Activated gamma-delta T cell treated with anti-CD3 and anti-CD28 coated beads, Interleukin-2, amount 50 U/mL, for 16 hours (primary cell): ENCODE results near the gene NDRG3.
A peak's percentile ranks its signal among the peaks of the same experiment; 100 is the strongest.
"Not testable (repeated sequence)": the region's sequence is repeated elsewhere in the genome, so short reads cannot be mapped to it uniquely, and the experiment has no call there.

ENCODE experiments used
- DNase-seq: peaks from one replicate; pipeline ENCODE4 v3.0.0-alpha.2; 2020; ENCODE audit warnings: low read depth

Gene NDRG3

DNA sequence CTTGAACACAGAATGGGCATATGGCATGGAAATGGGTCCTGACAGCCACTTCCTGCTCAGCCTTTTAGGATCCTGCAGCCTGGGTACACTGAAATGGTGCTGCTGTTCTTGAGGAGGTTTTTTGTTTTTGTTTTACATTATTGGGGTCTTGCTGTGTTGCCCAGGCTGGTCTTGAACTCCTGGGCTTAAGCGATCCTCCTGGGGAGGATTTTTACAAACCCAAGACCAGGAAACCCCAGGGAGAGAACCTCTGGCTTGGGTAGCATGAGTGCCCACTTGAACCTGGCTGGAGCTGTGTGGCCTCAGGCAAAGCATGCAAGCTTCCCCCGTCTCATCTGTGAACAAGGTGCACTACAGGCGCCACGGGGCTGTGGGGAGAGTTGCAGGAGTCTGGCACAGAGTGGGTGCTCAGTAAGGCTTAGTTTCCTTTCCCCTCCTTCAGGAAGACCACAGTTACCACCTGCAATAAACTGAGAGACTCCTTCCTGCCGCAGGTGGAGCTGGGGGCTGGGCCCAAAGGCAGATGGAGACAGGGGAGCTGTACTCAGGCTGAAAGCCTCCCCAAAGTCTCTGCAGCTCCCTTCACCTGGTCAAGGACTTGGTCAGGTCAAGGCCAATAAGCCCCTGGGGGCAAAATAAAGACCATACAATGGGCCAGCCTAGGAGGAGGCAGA is 101.7 kb downstream of the NDRG3 start:
- DNase-seq: peak; percentile 36

DNA sequence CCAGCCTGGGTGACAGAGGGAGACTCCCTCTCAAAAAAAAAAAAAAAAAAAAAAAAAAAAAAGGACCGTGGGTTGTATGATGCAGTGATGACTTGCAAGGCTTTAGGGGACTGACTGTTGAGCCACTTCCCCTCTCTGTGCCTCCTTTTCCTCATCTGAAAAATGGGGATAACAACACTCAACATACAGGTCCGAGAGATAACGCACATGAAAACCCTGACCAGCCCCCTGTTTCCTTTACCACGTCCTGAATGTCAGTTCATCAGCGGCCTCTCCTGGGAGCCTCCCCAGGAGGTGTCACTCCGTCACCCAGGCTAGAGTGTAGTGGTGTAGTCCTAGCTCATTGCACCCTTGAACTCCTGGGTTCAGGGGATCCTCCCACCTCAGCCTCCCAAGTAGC is 103.8 kb downstream of the NDRG3 start:
- no peak for DNase-seq

DNA sequence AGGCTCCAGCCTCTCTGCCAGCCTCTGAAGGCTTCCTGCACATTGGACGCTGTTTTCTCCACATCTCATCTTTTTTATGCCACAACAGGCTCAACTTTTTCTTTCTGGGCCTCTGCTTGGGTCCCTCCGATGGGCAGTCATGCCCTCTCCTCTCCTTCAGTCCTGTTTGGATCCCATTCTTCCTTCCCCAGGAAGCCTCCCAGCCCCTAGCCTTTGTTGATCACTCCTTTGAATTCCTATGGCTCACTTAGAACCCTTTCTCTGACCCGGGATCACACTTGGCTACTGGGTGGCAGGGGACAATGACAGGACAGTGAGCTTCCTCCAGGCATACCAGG is 104.4 kb downstream of the NDRG3 start:
- DNase-seq: no peak

DNA sequence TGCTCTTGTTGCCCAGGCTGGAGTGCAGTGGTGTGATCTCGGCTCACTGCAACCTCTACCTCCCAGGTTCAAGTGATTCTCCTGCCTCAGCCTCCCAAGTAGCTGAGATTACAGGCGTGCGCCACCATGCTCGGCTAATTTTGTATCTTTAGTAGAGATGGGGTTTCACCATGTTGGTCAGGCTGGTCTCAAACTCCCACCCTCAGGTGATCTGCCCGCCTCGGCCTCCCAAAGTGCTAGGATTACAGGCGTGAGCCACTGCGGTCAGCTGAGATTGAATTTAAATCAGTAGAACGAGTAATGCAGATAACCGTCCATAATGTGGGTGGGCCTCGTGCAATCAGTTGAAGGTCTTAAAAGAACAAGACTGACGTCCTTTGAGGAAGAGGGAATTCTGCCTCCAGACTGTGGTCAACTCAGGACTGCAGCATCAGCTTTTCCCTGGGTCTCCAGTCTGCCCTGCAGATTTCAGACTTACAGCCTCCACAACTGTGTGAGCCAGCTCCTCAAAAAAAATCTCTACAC is 107.0 kb downstream of the NDRG3 start:
- DNase-seq: not testable (repeated sequence)

DNA sequence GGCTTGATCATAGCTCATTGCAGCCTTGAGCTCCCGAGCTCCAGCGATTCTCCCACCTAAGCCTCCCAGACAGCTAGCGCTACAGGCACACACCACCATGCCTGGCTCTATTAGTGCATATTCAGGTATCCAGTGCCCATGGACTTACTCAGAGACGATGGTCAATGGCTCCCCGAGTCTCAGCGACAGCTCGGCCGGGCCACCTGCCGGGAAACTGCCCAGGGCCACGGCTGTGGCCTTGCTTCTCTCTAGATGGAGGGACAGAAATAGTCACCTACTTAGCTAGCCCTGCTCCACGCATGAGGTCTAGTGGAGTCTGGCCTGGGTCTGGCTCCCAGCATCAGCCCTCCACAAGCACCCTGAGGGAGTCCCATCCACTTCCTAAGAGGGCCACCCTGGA is 111.5 kb downstream of the NDRG3 start:
- no peak for DNase-seq

DNA sequence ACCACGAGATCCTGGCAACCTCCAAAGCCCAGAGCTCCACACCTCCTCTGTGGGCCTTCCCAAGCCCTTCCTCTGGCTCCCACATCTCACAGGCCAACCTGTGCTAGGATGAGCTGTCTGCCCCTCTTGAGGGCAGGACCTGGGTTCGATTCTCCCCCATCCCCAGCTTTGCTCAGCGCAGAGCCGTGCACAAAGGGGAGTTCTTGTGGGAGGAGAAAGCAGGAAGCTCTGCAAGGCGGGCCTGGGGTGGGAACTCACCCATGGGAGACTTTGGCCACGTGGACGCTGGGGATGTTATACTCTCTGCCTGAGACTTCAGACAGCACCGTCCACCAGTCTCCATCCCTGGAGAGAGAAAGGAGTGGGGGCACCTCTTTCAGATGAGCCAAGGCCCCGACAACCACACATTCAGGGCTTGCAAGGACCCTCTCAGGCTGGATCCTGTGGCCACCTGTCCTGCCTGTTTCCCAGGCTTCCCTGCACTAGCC is 112.6 kb downstream of the NDRG3 start:
- no peak for DNase-seq

DNA sequence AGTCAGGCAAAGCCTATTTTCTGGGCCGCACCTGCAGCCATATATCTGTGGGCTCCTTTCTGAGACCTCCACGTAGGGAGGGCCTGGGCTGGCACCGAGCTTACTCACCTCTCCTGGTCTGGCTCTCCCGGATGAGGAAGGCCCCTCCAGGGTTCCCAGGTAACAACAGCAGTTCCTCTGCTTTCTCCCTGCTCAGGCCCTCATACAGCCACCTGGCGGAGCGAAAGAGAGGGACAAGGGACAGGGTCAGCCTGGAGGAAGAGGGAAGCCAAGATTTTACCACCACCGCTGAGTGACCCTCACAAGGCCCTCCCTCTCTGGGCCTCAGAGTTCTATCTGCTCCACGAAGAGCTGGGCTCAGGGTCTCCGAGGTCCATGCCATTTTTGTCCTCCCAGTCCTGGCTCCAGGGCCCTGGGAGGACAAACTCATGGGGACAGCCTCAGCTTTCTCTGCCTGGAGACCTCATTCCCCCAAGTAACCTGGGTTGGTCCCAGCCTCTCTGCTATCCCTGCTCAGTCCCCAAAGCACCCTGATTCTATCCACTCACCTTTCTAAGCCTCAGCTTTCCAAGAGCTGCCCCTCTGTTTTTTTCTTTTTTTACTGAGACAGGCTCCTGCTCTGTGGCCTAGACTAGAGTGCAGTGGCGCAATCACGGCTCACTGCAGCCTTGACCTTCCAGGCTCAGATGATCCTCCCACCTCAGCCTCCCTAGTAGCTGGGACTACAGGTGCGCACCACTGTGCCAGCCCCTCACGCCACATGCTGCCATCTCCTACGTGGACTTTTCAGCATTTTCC is 113.2 kb downstream of the NDRG3 start:
- no peak for DNase-seq

DNA sequence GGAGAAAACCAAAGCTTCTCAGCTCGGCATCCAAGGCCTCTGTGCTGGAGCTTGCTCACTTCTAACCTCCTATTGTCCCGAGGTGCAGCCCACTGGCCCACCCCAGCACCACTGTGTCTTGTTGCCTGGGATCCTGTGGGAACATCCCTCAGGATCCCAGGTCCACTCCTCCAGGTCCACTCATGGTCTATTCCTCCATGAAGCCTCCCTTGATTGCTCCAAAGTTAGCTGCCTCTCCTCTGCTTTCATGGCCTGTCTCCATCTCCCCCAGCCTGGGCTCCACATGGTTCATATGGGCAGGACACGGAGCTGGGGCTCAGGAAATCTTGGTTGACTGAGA is 113.8 kb downstream of the NDRG3 start:
- DNase-seq: no peak

DNA sequence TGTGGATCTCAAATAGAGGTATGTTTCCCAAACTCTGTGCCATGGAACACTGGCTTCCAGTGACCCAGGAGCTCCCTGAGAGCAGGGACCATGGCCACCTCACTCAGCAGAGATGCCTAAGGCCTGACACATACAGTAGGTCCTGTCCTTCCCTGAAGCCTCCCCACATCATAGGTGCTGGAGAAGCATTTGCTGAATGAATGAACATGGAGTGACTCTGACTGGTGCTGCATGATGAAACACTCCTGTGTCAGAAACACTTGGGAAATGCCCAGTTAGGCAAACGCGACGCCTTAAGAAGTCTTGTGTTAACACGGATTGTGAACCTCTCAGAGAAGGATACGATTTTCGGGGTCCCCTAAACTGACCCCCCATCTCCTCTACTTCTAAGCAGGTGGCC is 114.2 kb downstream of the NDRG3 start:
- no peak for DNase-seq

DNA sequence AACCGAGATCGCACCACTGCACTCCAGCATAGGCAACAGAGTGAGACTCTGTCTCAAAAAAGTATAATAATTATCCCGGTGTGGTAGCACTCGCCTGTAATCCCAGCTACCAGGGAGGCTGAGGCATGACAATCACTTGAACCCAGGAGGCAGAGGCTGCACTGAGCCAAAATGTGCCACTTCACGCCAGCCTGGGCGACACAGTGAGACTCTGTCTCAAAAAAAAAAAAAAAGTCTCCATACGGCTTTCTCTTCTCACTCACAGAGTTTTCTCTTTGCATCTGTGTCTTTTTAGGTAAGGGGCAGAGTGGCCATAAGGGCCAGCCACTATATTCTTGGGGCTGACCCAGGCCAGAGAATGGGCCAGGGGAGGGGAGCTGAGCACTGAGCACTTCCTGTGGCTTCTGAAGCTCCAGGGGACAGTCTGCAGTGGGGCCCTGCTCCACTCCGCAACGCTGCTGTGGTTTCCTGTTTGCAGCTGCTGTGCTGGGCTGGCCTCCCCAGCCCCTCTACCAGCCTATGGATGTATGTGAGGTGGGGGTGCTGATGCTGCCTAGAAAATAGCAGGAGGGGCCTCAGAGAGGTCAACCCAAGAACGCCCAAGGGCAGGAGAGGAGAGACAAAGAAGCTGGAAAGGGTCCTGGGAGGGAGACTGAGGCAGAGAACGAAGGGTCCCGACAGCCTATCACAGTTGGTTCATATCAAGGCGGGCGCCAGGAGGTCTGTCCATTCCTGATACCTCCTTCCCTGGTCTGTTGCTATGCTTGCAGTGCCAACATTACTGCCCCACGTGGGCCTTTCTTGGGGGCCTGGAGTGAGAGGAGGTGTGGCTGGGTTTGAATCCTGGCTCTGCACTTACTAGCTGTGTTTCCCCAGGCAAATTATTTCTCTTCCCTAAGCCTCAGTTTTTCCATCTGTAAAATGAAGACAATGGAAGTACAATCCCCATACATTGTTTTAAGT is 115.9 kb downstream of the NDRG3 start:
- peak; percentile 37 for DNase-seq

DNA sequence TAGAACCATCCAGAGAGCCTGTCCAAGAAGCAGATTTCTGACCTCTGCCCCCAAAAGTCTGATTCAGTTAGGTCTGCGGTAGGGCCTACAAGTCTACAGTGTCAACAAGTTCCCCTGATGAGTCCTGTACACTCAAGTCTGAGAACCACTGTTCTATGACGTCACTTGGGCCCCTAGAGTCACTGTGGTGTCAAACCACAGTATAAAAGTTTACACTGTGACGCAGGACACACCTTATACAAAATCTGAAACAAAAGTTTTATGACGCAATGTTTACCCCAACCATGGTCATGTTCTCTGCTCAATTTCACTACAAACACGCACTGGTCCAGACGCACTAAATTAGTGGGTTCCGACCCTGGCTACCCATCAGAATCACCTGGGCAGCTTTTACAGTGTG is 117.8 kb downstream of the NDRG3 start:
- DNase-seq: peak; percentile 17

DNA sequence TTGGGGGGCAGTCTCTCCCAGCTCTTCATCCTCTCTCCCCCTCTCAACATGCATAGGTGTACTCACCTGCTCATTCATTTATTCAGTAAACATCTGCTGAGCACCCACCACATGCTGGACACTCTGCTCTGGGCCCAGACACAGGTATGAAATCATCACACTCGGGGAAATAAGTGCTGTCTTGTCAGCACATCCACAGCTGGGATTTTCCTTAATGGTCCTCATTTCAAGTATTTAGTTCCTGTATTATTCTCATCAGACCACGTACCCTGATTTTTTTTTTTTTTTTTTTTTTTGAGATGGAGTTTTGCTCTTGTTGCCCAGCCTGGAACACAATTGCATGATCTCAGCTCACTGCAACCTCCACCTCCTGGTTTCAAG is 121.0 kb downstream of the NDRG3 start:
- DNase-seq: no peak

DNA sequence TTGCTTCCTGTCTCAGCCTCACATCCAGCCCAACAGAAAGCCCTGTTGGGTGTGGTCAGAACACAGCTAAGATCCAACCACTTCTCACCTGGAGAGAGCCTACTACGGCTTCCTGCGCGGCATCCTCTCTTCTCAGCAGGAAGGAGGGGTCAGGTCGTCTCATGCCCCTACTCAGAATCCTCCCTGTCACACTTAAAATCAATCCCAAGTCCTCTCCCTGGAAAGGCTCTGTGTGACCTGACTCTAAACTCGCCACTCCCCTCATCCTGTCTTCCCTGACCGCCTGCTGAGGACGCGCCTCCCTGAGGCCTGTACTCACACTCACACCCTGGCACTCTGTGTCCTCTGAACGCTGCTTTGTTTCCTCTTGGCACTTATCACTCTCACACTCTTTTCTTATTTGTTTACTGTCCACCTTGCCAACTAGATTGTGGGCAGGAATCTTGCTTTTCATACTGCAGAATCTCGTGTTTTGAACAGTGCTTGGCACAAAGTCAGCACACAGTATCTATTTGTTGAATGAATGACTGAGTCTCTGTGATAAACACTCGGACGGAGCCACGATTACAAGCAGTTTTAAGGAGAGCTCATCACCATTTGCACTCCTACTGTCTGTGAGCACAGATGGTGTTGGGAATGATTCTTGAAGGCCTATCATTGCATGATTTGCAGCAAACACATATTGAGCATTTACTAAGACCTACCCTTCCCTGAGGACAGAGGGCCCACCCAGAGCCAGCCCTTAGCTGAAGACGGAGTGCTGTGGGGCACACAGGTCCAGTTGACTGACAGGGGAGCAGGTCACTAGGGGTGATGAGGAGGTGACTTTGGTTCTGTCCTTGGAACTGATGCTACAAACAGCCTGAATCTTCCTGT is 121.6 kb downstream of the NDRG3 start:
- DNase-seq: no peak

DNA sequence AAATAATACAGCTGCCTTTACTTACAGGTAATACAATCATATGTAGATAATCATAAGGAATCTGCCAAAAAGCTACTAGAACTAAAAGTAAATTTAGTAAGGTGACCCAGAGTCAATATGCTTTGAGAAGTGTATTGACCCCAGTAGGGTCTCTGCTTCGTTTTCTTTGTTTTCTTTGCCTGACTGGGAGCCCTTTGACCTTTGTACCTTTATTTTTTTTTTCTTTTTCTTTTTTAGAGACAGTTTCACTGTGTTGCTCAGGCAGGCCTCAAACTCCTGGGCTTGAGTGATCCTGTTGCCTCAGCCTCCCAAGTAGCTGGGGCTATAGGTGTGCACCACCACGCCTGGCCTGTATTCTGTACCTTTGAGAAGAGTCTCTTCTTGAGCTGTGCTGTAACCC is 122.4 kb downstream of the NDRG3 start:
- DNase-seq: no peak

DNA sequence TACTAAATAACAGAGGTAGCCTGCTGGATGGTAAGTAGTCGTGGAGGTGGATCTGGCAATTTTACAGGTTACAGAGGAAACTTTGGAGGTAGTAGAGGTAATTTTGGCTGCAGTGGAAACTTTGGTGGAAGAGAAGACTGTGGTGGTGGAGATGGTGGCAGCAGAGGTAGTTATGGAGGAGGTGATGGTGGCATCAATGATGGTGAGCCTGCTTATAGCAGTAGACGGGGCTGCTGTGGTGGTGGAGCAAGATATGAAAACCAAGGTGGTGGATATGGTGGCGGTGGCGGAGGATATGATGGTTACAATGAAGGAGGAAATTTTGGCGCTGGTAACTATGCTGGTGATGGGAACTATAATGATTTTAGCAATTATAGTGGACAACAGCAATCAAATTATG is 125.0 kb downstream of the NDRG3 start:
- no peak for DNase-seq

DNA sequence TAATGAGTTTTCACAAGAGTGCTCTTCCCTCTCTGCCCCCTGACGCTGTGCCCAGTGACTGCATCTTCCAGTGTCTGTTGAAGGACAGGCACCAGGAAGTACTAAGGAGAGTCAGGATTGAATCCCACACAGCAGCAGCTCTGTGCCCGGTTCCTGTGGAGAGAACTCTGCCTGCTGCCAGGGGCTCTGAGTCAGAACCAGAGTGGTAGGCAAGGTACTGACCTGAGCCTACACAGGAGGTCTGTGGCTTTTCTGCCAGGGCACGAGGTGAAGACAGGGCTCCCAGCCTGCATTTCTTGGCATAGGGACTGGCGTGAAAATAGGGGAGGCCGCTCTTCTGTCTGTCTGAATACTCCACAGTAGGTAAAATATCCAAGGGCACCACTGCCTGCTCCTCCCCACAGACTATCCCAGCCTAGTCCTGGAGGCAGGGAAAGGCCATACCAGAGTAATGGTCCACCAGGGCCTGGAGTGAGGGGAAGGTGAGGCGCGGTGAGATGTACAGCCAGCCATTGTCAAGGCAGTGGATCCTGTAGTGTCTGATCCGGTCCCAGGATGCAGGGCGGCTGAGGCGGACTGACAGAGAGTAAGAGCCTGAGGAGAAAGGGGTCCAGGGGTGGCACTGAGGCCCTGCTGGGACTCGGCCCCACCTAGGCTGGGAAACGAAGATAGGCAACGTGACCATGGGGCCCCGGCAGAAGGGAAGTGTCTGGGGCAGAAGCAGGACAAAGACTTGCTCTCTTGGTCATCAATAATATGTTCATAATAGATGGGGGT is 130.9 kb downstream of the NDRG3 start:
- no peak for DNase-seq

DNA sequence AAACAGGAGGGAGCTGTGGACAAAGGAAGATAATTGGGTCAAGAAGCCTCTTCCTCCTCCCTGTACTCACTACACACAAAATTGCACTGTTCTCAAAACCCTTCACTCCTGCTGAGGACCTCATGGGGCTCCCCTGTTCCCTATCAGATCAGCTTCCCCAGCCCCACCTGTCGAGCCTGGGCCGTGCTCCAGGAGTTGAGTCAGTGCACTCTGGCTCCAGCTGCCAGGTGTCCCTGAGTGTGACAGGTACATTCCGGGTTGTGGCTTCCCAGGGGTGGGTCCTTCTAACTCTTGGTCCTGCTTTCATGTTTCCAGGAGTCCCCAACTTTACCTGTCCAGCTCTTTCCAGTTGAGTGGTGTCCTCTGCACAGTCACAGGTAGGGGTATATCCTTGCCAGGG is 131.9 kb downstream of the NDRG3 start:
- DNase-seq: no peak

DNA sequence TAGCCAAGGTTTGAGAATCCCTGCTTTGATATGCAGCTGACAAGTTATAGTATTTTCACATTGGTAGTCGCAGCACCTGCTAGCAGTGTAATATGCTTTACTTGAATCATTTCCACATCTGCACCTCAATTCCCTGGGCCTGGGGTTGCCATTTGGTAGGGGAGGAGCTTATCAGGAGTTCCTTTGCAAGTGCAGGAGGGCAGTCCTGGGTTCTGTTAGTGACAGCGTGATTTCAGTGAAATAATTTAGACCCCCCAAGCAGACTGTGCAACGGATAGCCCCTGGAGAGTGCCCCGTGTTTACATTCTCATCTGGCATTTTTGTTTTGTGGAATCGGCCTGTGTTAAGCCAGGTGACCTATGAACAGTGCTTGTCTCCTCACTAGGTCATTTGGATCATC is 134.3 kb downstream of the NDRG3 start:
- no peak for DNase-seq

DNA sequence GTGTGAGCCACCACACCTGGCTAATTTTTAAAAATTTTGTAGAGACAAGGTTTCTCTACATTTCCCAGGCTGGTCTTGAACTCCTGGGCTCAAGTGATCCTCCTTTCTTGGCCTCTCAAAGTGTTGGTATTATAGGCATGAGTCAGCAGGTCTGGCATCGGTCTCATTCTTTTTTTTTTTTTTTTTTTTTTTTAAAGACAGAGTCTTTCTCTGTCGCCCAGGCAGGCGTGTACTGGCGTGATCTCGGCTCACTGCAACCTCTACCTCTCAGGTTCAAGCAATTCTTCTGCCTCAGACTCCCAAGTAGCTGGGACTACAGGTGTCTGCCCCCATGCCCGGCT is 137.5 kb downstream of the NDRG3 start:
- not testable (repeated sequence) for DNase-seq

DNA sequence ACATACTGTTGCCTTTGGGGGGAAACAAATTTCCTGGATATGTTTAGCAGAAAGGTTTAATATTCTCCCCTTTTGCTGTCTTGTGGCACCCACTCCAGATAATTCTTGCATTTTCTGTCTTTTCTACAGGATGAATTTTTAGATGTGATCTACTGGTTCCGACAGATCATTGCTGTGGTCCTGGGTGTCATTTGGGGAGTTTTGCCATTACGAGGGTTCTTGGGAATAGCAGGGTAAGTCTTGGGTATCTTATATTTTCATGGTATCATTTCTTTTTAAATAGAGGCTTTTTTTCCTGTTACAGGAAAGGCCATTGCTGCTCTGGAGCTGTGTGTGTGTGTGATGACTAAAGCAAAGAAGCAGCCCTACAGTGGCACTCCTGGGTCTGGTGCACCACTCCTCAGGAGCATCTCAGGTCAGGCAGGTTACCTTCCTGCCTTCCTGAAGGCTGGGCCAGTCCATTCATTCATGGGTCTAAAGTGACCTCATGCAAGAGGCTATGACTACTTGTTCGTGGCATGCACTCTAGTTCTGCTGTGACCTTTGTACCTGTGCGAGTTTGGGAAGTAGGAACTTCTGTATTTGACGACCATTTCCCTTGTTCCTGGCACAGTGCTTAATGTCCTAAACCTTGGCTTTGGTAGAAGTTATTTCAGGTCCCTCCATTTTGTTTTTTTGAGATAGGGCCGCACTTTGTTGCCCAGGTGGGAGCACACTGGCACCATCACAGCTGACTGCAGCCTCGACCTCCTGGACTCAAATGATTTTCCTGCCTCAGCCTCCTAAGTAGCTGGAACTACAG is 138.1 kb downstream of the NDRG3 start:
- DNase-seq: no peak
